K562 (cell line): ENCODE data around the gene SCYL2. TPM values are rescaled to one million over a fixed set of nuclear protein-coding genes. Genes with fewer than 3 reads are reported as not detected.

Experiments
- ATAC-seq: fragments of 200-7000 bp; cut with Tn5 transposase; 3 replicates; pipeline ENCODE4 v1.9.1; 2020; ENCODE audit warnings: moderate library complexity
- BruUV-seq: library from RNA; stranded (reverse); fragments of 400-500 nt; replicated peaks from 2 replicates; lab custom pipeline; 2021; lab: Mats Ljungman, UMichigan
- CTCF ChIA-PET: fragments of 300-600 bp; formaldehyde crosslinking; extraction: SDS; loops from one replicate; lab custom pipeline; 2021; ENCODE audit warnings: low intra/inter-chr PET ratio; lab: Yijun Ruan, JAX
- POLR2A ChIA-PET: fragments of 300-600, 350-650 bp; sonication (Branson Sonifier 250); formaldehyde crosslinking; extraction: SDS; loops from one replicate; lab custom pipeline; 2021; ENCODE audit warnings: antibody characterized with exemption, inconsistent platforms; lab: Yijun Ruan, JAX
- DNase-seq, 4 experiments: peaks; one replicate each; pipeline versions ENCODE4 v3.0.0 to v3.0.0-alpha.2; 2011 to 2018; ENCODE audit warnings: low spot score in 3 of 4, mixed read lengths in 3 of 4; ENCODE audit errors: extremely low read depth in 1 of 4
- FAIRE-seq: peaks from 2 replicates; lab custom pipeline; 2011; peaks lifted over from hg19 to GRCh38; lab: Jason Lieb, UNC
- H2AFZ ChIP-seq: 2 replicates; pipeline ENCODE4 v1.6.0; 2011; ENCODE audit warnings: low read depth, low read length, control low read depth, inconsistent platforms
- H3K27ac ChIP-seq: fragments of 200-600 bp; 3 replicates; pipeline ENCODE4 v1.8.0; 2011; ENCODE audit warnings: low read depth, mild to moderate bottlenecking, control low read depth, inconsistent platforms, low read length, moderate library complexity, mixed read lengths; ENCODE audit errors: extremely low read depth
- H3K27me3 ChIP-seq, 2 experiments: fragments of 300-600 bp in 1 of 2; 2 replicates in 1 of 2; 3 replicates in 1 of 2; pipeline versions ENCODE4 v1.6.0 to v1.8.0; 2011; ENCODE audit warnings: inconsistent platforms in 2 of 2, low read length in 2 of 2, mild to moderate bottlenecking in 1 of 2, mixed read lengths in 1 of 2, moderate library complexity in 1 of 2; ENCODE audit not compliant: control insufficient read depth in 2 of 2, insufficient read depth in 2 of 2
- H3K36me3 ChIP-seq: fragments of 300-600 bp; 3 replicates; pipeline ENCODE4 v1.8.0; 2011; ENCODE audit warnings: mild to moderate bottlenecking, low read length, inconsistent platforms; ENCODE audit not compliant: control insufficient read depth, insufficient read depth
- H3K4me1 ChIP-seq, 2 experiments: fragments of 200-600 bp in 1 of 2; replicated peaks in 1 of 2; 2 replicates in 1 of 2; 3 replicates in 1 of 2; pipeline versions ENCODE4 v1.5.1 to v1.8.0; 2011; ENCODE audit warnings: inconsistent platforms in 2 of 2, low read length in 2 of 2, mild to moderate bottlenecking in 1 of 2, mixed read lengths in 1 of 2, moderate library complexity in 1 of 2; ENCODE audit not compliant: control insufficient read depth in 2 of 2, insufficient read depth in 2 of 2
- H3K4me2 ChIP-seq: 2 replicates; pipeline ENCODE4 v1.6.1; 2011; ENCODE audit warnings: low read length, control low read depth, inconsistent platforms, mixed read lengths; ENCODE audit not compliant: insufficient read depth
- H3K4me3 ChIP-seq: fragments of 200-600 bp; sonication (generic), shearing (Covaris generic); 2 replicates; pipeline ENCODE4 v1.5.1; 2016; ENCODE audit warnings: control low read depth, inconsistent platforms
- H3K79me2 ChIP-seq: fragments of 200-600 bp; 3 replicates; pipeline ENCODE4 v1.8.0; 2011; ENCODE audit warnings: low read length, inconsistent platforms; ENCODE audit not compliant: control insufficient read depth, insufficient read depth
- H3K9ac ChIP-seq, 2 experiments: 2 replicates each; pipeline versions ENCODE4 v1.6.0 to v1.6.1; 2011; ENCODE audit warnings: low read depth in 2 of 2, low read length in 2 of 2, control low read depth in 1 of 2, inconsistent platforms in 1 of 2, mild to moderate bottlenecking in 1 of 2, mixed read lengths in 1 of 2; ENCODE audit not compliant: insufficient read depth in 1 of 2
- H3K9me1 ChIP-seq: one replicate; pipeline ENCODE4 v1.6.0; 2011; ENCODE audit warnings: inconsistent platforms, mild to moderate bottlenecking, low read length, moderate library complexity; ENCODE audit not compliant: control insufficient read depth, insufficient read depth
- H3K9me3 ChIP-seq: replicated peaks from 2 replicates; pipeline ENCODE4 v1.5.1; 2011; ENCODE audit warnings: low read depth, low read length, inconsistent platforms; ENCODE audit not compliant: control insufficient read depth, insufficient read depth
- H4K20me1 ChIP-seq: replicated peaks from 2 replicates; pipeline ENCODE4 v1.6.1; 2011; ENCODE audit warnings: low read length, inconsistent platforms, mixed read lengths; ENCODE audit not compliant: control insufficient read depth, insufficient read depth
- L3MBTL2 ChIP-seq: fragments of 450-650 bp; IDR thresholded peaks from 2 replicates; pipeline ENCODE4 v1.6.1; 2016; ENCODE audit warnings: mild to moderate bottlenecking, moderate library complexity
- LARP7 ChIP-seq: fragments of 450-650 bp; IDR thresholded peaks from 2 replicates; pipeline ENCODE4 v1.6.1; 2016
- NFYB ChIP-seq: IDR thresholded peaks from 2 replicates; pipeline ENCODE4 v1.6.1; 2011; ENCODE audit warnings: mild to moderate bottlenecking, moderate library complexity; ENCODE audit not compliant: insufficient read length; ENCODE audit errors: extremely low read depth
- ZEB2 ChIP-seq: fragments of 450-650 bp; IDR thresholded peaks from 2 replicates; pipeline ENCODE4 v1.6.1; 2016
- ZNF324 ChIP-seq: fragments of 250-450 bp; sonication (Bioruptor Pico); IDR thresholded peaks from 2 replicates; pipeline ENCODE4 v1.4.0; 2020; ENCODE audit warnings: mild to moderate bottlenecking
- ZNF41 ChIP-seq: fragments of 250-450 bp; sonication (Bioruptor Pico); conservative IDR thresholded peaks from 2 replicates; pipeline ENCODE4 v1.4.0; 2020; ENCODE audit warnings: mild to moderate bottlenecking
- WGBS: fragments of 100-300 bp; shearing (Covaris generic); methylation state at CpG from one replicate; pipeline ENCODE4 v1.1.6; 2016; ENCODE audit warnings: low coverage, mixed read lengths; ENCODE audit not compliant: insufficient coverage; ENCODE audit errors: missing lambda C conversion rate; 5-methylcytosine and 5-hydroxymethylcytosine counted together
- in situ Hi-C: fragments of 300-500 bp; cut with MboI; formaldehyde crosslinking; loops from 4 replicates; pipeline ENCODE4 v1.15.0; 2018; ENCODE audit warnings: inconsistent platforms, mixed read lengths
- intact Hi-C: fragments of 100-400 bp; cut with micrococcal nuclease; formaldehyde crosslinking; loops from 2 replicates; pipeline ENCODE4 v1.14.2; 2022
- polyA plus RNA-seq, 8 experiments: library from polyadenylated mRNA; depleted of rRNA in 4 of 8; stranded (reverse) in 5 of 8; unstranded in 3 of 8; fragments of >200 nt; fragmentation: Nextera tagmentation in 2 of 8; fragmentation: Illumina TruSeq in 1 of 8; extraction: Ambion mirVana in 2 of 8; extraction: Trizol in 1 of 8; gene quantifications; 2 replicates each; pipeline versions ENCODE4 v1.2.1 to v1.2.3, GENCODE V29; 2011 to 2014; ENCODE audit warnings: inconsistent platforms in 1 of 8, missing spikeins in 1 of 8
- total RNA-seq, 7 experiments: library from RNA; depleted of rRNA in 6 of 7; stranded (reverse); fragments of >200 nt in 6 of 7; fragmentation: Illumina TruSeq in 2 of 7; extraction: Trizol in 2 of 7; gene quantifications; 2 replicates each; pipeline versions ENCODE4 v1.2.1 to v1.2.3, GENCODE V29; 2011 to 2021; ENCODE audit warnings: low replicate concordance in 1 of 7
- TF ChIP-seq, protein P1 (sequence below), 2 experiments: IDR thresholded peaks in 1 of 2; conservative IDR thresholded peaks in 1 of 2; 2 replicates each; pipeline ENCODE4 v1.6.1; 2016; ENCODE audit warnings: low read depth in 2 of 2, mild to moderate bottlenecking in 1 of 2, missing compliant biosample characterization in 1 of 2, missing genetic modification characterization in 1 of 2, moderate library complexity in 1 of 2
- TF ChIP-seq, protein P2 (sequence below): fragments of 450-650 bp; IDR thresholded peaks from 2 replicates; pipeline ENCODE4 v1.6.1; 2018; ENCODE audit not compliant: partially characterized antibody
- TF ChIP-seq, protein P3 (sequence below), 2 experiments: IDR thresholded peaks; 2 replicates each; pipeline ENCODE4 v1.6.1; 2011; ENCODE audit warnings: borderline replicate concordance in 1 of 2, control low read depth in 1 of 2, low read depth in 1 of 2, low read length in 1 of 2, mild to moderate bottlenecking in 1 of 2, mixed read lengths in 1 of 2, moderate library complexity in 1 of 2; ENCODE audit not compliant: insufficient read depth in 1 of 2, insufficient read length in 1 of 2, poor library complexity in 1 of 2, severe bottlenecking in 1 of 2; ENCODE audit errors: extremely low read depth in 1 of 2

The SCYL2 gene
- total and polyA plus RNA-seq, 9 of the 15 experiments (the other 6 are each of a cell fraction or from before 2014, with no cell fraction given): 9.9 to 49.0 (median 32.9) TPM

DNA sequence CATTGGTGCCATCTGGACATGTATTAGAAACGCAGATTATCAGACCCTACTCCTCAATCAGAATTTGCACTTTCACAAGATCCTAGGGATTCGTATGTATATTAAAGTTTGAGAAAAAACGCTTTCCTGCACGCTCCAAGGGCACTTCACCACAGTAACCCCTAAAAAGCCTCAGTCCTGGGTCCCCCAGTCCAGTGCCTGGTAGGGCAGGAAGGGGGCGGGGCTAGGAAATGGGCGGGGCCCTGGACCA lies 467 bp upstream of the SCYL2 start:
- intact Hi-C loops: loop anchor here (5.0 kb wide), 2 partner anchors 36 to 64 kb away; partner anchors contain the start of gene ACTR6
- BruUV-seq: no TSS peak
- Histone ChIP-seq H3K9ac (peak overlapping the region; percentile 97 to 100), H3K79me2 (peaks cover 48% of the 10 kb centered on the region), H2AFZ (peak overlapping the region; percentile 100), H3K36me3 (0 out of 3 replicates have a peak, but pooled peaks cover 2% of the 10 kb centered on the region), H3K9me1 (no peaks in the 10 kb centered on the region), H3K9me3 (no peaks in the 10 kb centered on the region), H3K4me2 (peak overlapping the region; percentile 90), H4K20me1 (no peaks in the 10 kb centered on the region), H3K27ac (peak overlapping the region; percentile 96), H3K27me3 (no peaks in the 10 kb centered on the region), H3K4me3 (peak overlapping the region; percentile 95), H3K4me1 (peaks cover 0 to 10% of the 10 kb centered on the region in 2 experiments; a peak in 1 of 5 replicates)
- no peak for FAIRE-seq
- ChIA-PET POLR2A (interaction anchor here (0.6 to 3.7 kb wide), 8 partner anchors 10 to 54 kb away, joined by 3 to 20 read pairs (median 4); no protein-coding TSS in a partner anchor), CTCF (no interaction called here)
- ATAC-seq: peak; percentile 84
- 1% methylated on average over 6 of the region's 6 CpGs for WGBS
- DNase-seq: peak; percentile 91 to 94 (median 92)
- in situ Hi-C loops: no loop called here
- TF ChIP-seq, protein P1, sequence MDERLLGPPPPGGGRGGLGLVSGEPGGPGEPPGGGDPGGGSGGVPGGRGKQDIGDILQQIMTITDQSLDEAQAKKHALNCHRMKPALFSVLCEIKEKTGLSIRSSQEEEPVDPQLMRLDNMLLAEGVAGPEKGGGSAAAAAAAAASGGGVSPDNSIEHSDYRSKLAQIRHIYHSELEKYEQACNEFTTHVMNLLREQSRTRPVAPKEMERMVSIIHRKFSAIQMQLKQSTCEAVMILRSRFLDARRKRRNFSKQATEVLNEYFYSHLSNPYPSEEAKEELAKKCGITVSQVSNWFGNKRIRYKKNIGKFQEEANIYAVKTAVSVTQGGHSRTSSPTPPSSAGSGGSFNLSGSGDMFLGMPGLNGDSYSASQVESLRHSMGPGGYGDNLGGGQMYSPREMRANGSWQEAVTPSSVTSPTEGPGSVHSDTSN (CRISPR knock-in tag; IDR thresholded peaks at IDR 0.05; ENCODE audit: low read depth): no peak
- TF ChIP-seq, protein P1 (tag; conservative IDR thresholded peaks at IDR 0.05; ENCODE audit: low read depth): no peak
- TF ChIP-seq ZEB2 (no peak), ZNF324 (CRISPR knock-in tag) (no peak), LARP7 (no peak), ZNF41 (CRISPR knock-in tag) (no peak), L3MBTL2 (0 out of 2 replicates have a peak, but pooled peaks have one; percentile 3), NFYB (peak; percentile 34)
- TF ChIP-seq, protein P2, sequence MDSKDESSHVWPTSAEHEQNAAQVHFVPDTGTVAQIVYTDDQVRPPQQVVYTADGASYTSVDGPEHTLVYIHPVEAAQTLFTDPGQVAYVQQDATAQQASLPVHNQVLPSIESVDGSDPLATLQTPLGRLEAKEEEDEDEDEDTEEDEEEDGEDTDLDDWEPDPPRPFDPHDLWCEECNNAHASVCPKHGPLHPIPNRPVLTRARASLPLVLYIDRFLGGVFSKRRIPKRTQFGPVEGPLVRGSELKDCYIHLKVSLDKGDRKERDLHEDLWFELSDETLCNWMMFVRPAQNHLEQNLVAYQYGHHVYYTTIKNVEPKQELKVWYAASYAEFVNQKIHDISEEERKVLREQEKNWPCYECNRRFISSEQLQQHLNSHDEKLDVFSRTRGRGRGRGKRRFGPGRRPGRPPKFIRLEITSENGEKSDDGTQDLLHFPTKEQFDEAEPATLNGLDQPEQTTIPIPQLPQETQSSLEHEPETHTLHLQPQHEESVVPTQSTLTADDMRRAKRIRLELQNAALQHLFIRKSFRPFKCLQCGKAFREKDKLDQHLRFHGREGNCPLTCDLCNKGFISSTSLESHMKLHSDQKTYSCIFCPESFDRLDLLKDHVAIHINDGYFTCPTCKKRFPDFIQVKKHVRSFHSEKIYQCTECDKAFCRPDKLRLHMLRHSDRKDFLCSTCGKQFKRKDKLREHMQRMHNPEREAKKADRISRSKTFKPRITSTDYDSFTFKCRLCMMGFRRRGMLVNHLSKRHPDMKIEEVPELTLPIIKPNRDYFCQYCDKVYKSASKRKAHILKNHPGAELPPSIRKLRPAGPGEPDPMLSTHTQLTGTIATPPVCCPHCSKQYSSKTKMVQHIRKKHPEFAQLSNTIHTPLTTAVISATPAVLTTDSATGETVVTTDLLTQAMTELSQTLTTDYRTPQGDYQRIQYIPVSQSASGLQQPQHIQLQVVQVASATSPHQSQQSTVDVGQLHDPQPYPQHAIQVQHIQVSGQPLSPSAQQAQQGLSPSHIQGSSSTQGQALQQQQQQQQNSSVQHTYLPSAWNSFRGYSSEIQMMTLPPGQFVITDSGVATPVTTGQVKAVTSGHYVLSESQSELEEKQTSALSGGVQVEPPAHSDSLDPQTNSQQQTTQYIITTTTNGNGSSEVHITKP: peak; percentile 17
- TF ChIP-seq, protein P3, sequence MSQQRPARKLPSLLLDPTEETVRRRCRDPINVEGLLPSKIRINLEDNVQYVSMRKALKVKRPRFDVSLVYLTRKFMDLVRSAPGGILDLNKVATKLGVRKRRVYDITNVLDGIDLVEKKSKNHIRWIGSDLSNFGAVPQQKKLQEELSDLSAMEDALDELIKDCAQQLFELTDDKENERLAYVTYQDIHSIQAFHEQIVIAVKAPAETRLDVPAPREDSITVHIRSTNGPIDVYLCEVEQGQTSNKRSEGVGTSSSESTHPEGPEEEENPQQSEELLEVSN (IDR thresholded peaks at IDR 0.05; ENCODE audit: borderline replicate concordance in 1 of 2, extremely low read depth in 1 of 2, insufficient read depth in 1 of 2, insufficient read length in 1 of 2, low read depth in 1 of 2, low read length in 1 of 2, poor library complexity in 1 of 2, severe bottlenecking in 1 of 2): peak in 1 of 2 experiments; percentile 50
